HG02642 (cell line): ENCODE results near the gene CDC42EP5.
"Not testable (repeated sequence)": the region's sequence is repeated elsewhere in the genome, so short reads cannot be mapped to it uniquely, and the experiment has no call there.

ENCODE experiments used
- ATAC-seq: cut with Tn5 transposase; IDR thresholded peaks from one replicate; pipeline ENCODE4 v1.9.1; 2021; ENCODE audit warnings: mild to moderate bottlenecking; ENCODE audit not compliant: unreplicated experiment, poor library complexity

Gene CDC42EP5, protein sequence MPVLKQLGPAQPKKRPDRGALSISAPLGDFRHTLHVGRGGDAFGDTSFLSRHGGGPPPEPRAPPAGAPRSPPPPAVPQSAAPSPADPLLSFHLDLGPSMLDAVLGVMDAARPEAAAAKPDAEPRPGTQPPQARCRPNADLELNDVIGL

DNA sequence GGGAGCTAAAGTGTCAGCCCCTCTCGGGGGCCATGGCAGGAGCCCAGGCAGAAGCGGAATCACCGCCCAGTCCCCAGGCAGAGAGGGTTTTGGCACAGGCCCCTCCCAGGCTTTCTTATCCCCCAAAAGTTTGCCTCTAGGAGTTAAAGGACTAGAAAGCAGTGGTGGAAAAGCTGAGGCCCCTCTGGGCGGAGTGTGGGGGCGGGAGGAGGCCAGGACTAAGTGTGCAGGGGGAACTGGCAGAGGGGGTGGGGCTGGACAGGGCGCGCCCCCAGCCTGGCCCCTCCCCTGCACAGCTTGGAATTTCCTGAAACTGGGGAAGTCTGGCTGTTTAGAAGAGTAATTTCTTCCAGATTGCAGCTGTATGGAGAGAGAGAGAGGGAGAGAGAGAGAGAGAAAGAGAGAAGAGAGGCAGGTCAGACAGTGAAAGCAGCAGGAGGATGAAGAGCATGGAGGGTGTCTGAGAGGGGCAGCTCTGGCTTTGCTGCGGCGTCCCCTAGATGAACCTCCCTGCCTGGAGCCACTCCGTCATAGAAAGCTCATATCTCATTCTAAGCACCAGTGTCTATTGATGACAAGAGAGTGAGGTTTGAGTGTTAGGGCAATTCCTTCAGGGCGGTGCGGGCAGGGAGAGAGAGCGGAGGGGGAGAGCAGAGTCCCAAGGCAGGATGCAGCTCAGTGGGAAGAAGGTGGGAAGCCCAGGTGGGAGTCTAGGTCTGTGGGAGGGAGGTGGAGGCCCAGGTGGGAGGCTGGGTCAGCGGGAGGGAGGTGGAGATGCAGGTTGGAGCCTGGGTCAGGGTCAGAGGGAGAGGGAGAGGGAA, at the start of gene CDC42EP5:
CDC42EP5 (minus strand) TSS at position 226 of the 821 bp plus-strand sequence. CDS start 7,749 bp downstream, outside the sequence.
- no peak for ATAC-seq

DNA sequence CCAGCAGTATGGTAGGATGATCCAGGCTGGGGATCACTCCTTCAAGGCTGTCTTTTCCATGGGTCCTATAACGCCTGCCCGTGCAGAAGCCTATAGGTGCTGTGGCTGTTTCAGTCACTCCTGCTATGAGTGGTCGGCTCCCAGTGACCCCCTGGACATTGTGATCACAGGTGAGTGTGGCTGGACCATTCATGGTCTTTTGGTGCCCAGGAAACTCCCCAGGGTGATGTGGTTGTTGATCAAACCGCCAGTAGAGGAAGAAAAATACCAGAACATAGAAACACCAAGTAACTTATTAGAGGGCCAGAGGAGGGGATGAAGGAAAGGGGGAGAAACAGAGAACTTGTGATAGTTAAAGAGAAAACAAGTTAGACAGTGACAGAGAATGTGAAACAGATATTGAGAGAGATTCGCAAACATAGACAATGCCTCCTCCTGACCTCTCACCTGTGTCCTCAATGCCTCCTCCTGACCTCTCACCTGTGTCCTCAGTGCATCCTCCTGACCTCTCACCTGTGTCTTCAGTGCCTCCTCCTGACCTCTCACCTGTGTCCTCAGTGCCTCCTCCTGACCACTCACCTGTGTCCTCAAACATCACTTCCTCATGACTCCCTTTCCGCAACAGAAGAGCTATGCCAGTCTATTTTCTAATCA, 48.9 kb upstream of the CDC42EP5 start:
- no peak for ATAC-seq

DNA sequence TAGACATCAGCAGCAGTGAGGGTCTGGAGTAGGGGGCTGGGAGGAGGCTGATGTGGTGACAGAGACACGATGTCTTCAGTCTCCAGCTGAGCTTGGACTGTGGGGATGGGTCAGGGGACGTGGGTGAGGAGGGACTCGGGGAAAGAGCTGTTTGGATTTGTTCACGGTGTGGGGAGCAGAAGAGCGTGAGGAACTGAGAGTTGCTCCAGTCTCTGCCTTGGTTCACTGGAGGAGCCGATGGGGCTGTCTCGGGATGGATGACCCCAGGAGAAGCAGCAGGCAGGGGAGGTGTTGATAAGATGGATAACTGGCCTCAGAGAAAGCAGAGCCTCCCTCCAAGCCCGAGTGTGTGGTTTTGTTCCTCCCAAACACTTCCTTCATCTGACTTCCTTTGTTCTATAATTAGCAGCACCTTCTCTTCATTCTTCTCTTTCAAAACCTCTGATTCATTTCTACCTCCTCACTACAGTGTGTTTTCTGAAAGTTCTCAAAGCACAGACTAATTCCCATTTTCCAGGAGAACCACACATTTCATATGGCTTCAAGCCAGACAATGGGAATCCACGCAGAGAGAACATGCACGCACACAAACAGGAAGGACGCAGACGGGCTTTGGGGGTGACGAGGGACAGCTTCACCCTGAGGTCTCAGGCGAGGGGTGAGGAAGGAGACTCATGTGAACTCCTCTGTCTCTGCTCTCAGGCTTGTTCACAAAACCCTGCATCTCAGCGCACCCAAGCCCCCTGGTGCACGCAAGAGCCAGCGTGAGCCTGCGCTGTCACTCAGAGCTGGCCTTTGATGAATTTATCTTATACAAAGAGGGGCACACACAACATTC, 48.1 kb upstream of the CDC42EP5 start:
- no peak for ATAC-seq

DNA sequence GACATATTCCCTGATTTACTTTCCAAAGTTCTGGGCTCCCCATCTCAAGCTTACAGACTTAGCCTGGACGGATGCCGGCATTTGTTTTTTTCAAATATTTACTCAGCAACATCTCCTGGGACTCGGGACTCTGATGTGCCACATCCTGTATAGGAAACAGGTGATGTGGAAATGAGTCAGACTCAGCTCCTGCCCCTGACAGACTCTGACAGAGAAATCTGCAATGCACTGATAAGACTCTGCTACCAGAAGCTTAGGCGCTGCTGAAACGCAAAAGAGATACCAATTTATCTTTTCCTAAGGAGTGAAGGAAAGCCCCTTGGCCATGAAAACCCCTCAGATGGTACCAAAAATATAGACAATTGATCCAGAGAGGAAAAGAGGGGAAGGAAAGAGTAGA, 45.7 kb upstream of the CDC42EP5 start:
- no peak for ATAC-seq

DNA sequence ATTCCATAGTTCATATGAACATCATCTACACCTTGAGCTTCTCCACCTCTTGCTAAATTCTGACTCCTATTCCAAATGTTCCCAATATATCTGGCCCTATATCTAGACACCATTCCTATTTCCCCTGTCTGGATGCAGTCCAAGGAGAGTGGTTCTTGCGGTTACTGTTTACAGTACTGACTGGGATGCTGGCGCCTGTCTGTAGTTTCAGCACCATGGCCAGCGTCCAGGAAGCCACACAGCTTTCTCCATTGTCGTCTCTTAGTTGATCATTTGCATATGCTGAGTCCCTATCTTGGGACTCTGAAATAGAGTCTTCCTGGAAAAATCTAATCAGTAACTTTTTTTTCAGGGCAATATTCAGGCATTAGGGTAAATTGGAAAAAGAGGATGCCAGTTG, 44.4 kb upstream of the CDC42EP5 start:
- no peak for ATAC-seq

DNA sequence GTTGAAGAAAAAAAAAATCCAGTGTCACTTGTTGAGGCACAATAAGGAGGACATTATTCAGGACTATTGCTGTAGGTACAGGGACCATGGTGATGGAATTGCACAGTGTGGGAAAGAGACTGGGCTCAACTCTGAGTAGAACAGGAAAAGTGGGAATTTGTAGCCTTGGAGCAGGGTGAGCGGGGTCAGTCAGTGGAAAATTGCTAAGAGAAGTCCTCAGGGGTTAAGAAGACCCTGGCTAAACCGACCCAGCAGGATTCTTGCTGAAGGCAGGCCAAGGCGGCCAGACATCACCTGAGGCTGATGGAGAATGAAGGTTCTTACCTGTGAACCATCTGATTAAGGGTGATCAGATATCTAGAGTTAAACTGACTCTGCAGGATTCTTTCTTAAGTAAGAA, 42.1 kb upstream of the CDC42EP5 start:
- no peak for ATAC-seq

DNA sequence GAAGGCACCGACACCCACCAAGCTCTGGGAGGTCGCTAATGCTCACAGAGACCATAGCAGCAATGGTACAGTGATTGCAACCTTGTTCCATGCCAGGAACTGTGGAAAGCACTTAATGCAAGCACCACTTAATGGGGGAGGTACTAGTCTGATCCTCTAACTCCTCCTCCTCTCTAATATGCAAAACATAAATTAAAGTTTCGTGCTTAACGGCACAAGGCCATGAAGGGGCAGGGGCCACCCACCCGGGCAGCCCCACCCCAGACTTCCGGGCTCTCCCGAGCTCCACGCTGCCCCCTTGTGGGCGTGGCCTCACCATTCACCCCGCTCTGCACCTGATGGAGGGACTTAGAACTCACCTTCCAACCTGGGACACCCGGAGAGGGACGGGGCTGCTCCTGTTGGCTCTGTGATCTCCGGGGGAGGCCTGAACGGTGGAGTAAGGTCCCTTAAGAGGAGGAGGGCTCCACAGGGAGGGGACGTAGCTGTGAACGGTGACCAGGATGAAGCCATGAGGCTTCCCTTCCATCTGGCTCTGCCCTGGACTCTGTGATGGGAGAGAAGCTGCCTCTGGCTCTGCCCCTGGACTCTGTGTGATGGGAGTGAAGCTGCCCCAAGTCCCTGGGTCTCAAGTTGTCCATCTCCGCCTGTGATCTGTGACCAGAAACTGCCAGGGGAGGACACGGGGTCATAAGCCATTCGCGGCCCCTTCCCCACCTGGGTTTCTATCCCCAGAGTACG, 36.3 kb upstream of the CDC42EP5 start:
- not testable (repeated sequence) for ATAC-seq

DNA sequence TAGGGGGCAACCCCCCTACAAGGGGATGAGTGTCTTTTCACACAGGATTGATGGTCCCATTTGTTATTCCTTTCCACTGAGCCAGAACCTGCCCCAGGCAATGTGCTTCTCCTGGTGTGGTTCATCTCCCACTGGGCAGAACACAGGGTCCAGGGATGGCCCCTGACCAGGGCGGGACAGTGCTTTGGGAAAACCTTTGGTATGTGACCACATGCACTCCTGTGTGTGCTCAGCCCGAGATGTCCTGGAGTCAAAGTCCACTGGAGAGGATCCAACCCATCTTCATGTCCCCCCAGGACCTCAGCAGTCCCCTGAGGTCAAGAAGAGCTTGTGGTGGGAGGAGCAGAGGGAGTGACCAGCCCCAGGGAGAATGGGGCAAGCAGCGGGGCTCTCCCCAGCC, 35.4 kb upstream of the CDC42EP5 start:
- ATAC-seq, result not testable (repeated sequence)

DNA sequence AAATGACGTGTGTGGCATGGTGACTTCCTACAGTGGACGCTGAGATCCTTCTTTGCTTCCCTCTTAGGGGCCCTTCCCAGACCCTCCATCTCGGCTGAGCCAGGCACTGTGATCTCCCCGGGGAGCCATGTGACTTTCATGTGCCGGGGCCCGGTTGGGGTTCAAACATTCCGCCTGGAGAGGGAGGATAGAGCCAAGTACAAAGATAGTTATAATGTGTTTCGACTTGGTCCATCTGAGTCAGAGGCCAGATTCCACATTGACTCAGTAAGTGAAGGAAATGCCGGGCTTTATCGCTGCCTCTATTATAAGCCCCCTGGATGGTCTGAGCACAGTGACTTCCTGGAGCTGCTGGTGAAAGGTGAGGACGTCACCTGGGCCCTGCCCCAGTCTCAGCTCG, 34.7 kb upstream of the CDC42EP5 start:
- no peak for ATAC-seq

DNA sequence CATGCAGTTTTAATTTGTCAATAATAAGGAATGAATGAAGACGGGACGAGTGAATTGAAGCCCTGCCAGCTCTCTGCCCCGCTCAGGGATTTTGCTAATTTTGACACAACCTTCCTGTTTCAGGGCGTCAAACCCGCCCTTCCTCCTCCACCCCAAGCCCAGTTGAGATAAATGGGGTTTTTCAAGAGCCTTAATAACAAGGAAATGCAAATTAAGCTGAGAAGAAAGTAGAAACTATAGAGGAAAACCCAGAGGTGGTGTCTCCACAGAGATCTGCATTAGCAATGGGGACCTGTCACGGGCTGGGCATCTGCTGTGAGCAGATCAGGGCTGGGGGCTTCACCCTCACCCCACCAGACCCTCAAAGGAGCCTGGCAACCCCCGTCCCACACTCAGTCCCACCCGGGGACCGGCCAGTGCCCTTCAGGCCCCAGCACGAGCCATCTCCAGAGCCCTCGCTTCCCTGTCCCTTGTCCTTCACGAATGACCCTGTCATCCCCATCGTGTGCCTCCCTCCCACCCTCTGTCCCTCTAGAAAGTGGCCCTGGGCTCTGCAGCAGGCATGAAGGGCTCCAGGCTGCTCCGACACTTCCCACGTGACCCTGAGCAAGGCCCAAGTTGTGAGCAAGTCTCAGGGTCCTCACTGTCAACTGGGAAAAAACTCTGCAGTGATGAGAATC, 34.1 kb upstream of the CDC42EP5 start:
- ATAC-seq, result not testable (repeated sequence)

DNA sequence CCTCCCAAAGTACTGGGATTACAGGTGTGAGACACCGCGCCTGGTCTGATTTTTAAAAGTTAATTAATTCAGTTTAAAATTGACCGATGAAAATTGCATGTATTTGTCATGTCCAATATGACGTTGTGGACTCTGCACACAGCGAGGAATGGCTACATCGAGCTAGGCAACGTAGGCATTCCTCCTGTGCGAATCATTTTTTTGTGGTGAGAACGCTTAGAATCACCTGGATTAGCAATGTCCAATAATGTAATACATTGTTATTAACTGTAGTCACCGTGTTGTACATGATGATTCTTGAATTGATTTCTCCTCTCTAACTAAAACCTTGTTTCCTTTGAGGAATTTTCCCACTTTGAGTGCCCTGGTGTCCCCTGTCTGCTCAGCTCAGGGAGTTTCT, 33.0 kb upstream of the CDC42EP5 start:
- ATAC-seq, result no peak

DNA sequence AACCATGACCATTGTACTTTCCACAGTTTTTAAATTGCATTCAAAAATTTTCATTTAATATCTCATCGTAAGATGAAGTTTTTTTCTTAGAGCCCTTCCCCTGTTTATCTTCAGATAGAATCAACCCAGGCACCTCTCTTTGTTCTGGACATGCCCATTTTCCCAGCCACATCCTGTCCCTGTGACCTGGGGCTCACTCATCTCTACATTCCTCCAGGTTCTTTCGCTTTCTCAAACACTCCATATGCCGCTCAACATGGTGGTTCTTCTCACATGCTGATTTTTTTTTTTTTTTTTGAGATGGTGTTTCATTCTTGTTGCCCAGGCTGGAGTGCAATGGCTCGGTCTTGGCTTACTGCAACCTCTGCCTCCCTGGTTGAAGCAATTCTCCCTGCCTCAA, 32.4 kb upstream of the CDC42EP5 start:
- not testable (repeated sequence) for ATAC-seq

DNA sequence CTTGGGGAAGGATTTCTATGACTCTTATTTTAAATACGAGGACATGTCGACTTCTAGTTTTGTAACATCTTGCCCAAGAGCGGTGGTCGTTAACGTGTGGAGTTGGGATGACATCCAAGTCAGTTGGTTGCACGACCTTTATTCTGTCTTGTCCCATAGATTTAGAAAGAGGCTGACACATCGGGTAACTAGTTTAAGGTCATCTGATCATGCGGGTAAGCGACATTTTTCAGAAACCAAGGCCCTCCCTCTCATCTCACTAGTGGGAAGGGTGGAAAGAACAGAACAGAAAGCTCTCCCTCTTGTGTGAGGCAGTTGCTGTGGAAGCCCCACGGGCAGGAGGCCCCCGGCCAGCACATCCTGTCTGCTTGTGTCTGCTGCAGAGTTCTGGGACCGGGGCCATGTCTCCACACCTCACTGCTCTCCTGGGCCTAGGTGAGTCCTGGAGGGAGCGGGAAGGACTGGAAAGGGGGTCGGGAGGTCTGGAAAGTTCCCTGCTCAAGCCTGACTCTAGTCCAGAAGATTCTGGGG, 29.5 kb upstream of the CDC42EP5 start, which contains the start of gene LAIR2:
LAIR2 (plus strand) TSS at position 314 of the 531 bp plus-strand sequence; CDS start at position 402, 88 bp downstream.
- ATAC-seq, result no peak

DNA sequence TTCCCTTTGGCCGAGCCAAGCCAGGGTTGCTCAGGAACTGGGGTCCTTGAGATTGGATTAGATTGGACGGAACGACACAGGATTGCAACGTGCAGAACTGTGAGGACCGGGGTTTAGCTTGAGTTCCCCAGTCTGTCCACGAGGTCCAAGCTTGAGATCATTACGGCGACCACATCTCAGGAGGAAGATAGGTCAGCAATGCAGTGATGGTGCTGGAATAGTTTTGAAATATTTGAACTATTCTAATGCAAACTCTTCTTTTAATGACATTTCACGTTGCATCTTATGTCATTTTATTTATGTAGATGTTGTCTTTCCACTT, 25.3 kb upstream of the CDC42EP5 start:
- ATAC-seq, result not testable (repeated sequence)

DNA sequence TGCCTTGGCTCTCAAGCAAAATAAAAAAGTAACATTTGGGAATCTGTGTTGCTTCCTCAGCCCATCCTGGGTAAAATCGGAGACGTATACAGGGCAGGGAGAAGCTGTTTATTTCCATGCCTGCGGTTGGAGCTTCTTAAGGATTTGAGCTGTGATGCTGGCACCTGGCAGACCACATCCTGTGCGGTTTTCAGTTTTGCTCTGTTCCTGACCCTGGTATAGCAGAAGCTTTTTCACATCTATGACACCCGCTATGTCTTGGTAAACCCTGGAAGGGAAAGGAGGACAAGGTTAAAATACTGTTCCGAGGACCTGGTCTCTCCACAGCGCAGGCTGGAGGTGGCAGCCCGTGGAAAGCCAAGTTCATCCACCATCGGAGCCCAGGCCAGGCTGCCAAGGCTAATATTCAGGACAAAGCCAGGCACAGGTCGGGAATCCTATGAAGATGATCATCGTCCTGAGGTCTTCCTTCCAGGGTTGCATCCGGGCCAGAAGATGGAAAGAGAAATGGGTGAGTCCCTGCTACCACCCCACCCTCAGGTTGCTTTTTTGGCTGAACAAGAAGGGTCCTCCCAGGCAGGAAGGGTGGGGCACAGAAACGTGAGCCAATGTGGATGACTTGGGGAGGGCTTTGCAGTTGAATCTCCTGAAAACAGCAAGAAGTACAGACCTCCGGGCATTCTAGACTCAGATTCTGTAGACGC, 24.8 kb upstream of the CDC42EP5 start:
- not testable (repeated sequence) for ATAC-seq

DNA sequence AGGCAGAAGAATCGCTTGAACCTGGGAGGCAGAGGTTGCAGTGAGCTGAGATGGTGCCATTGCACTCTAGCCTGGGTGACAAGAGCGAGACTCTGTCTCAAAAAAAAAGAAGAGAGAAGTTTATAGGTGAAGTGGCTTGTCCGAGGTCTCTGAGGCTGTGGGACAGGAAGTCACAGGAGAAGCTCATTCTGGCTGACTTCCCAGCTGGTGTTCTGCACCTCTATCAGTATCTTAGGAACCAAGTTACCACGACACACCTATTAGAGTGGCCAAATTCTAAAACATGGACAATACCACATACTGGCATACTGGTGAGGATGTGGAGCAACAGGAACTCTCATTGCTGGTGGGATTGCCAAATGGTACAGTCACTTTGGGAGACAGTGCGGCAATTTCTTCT, 22.2 kb upstream of the CDC42EP5 start:
- not testable (repeated sequence) for ATAC-seq

DNA sequence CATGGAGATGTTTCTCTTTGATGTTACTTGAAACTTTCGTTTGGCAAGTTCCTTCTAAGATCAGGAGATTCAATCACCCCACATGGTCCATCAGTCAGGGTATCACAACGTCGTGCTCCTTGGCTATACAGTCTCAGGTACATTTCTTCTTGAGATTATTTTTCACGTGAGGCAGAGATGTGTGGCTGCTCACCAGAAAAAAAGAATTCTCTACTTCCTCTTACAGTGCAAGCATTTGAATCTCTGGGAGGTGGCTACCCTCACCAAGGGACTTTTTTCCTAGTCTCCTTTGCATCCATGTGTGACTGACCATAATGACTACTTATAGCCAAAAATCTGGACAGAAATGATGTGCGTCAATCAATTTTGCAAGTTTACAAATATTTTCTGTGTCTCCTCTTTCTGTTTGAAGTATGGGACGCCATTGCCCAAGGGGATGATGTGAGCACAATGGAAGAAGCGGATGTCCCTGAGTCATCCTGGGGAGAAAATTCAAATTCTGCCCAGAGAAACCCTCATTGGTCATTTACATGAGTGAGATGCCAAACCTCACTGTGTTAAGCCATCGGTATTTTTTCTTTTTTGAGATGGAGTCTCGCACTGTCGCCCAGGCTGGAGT, 21.0 kb upstream of the CDC42EP5 start:
- no peak for ATAC-seq

DNA sequence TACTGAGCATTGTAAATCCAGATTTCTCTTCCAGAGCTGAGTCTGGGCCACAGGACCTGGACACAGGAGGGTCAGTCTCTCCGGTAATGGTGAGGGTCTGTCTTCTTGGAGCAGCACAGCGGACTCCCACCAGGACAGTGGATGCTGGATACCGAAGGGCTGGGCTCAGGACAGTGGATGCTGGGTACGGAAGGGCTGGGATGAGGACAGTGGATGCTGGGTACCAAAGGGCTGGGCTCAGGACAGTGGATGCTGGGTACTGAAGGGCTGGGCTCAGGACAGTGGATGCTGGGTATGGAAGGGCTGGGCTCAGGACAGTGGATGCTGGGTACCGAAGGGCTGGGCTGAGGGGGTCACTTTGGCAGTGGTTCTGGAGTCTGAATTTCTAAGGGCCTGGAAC, 20.0 kb upstream of the CDC42EP5 start:
- ATAC-seq, result not testable (repeated sequence)
